Pancreas (tissue), 10 donors: ENCODE data around the gene DOCK1. TPM values are rescaled to one million over a fixed set of nuclear protein-coding genes. Genes with fewer than 3 reads are reported as not detected.

Source experiments
- ATAC-seq, 4 donors: fragments of 200-7000 bp; cut with Tn5 transposase; one replicate each; pipeline versions ENCODE4 v1.8.0 to v1.9.1; 2020; ENCODE audit warnings: mild to moderate bottlenecking in 4 of 4, moderate library complexity in 4 of 4
- DNase-seq, 6 donors: peaks; one replicate each; pipeline ENCODE4 v3.0.0-alpha.2; 2020
- FAIRE-seq: peaks from 2 replicates; lab custom pipeline; 2012; peaks lifted over from hg19 to GRCh38; lab: Jason Lieb, UNC
- H3K27ac ChIP-seq, 4 donors: fragments of 200-600 bp; sonication (generic); 1 replicate in 3 of 4; 2 replicates in 1 of 4; pipeline versions ENCODE4 v1.5.0 to v1.8.0; 2020
- H3K27me3 ChIP-seq, 4 donors: fragments of 200-600 bp; one replicate each; pipeline ENCODE4 v1.8.0; 2021
- H3K36me3 ChIP-seq, 3 donors: fragments of 200-600 bp; sonication (generic) in 1 of 3; one replicate each; pipeline versions ENCODE4 v1.5.0 to v1.8.0; 2020 to 2021
- H3K4me1 ChIP-seq, 3 donors: fragments of 200-600 bp; one replicate each; pipeline ENCODE4 v1.8.0; 2021
- H3K4me3 ChIP-seq, 4 donors: fragments of 200-600 bp; sonication (generic) in 2 of 4; one replicate each; pipeline versions ENCODE4 v1.5.0 to v1.8.0; 2020 to 2021
- H3K9me3 ChIP-seq, 4 donors: fragments of 200-600 bp; one replicate each; pipeline ENCODE4 v1.8.0; 2021
- WGBS, 2 donors: extraction: QIAGEN DNeasy Blood & Tissue Kit; methylation state at CpG; one replicate each; pipeline ENCODE4 v1.1.7; 2013; 5-methylcytosine and 5-hydroxymethylcytosine counted together
- intact Hi-C, 3 donors: fragments of 100-400 bp; cut with DNase I; formaldehyde crosslinking; loops; one replicate each; pipeline versions ENCODE4 v1.11.1 to v1.14.2; 2022
- polyA plus RNA-seq, 2 donors: library from polyadenylated mRNA; stranded (reverse); fragments of 200-250 nt; gene quantifications; one replicate each; pipeline ENCODE4 v1.2.3, GENCODE V29; 2013
- total RNA-seq, 6 donors: library from RNA; stranded (reverse); fragmentation: NEBNext Ultra II Directional in 4 of 6; extraction: Animal tissue kit (Norgen Biotek cat#: 25700) in 4 of 6; gene quantifications; one replicate each; pipeline versions ENCODE4 v1.2.1 to v1.2.4, GENCODE V29; 2021 to 2023
- TF ChIP-seq, protein P1 (sequence below), 4 donors: fragments of 200-600 bp; sonication (generic) in 3 of 4; IDR thresholded peaks; one replicate each; pipeline versions ENCODE4 v1.5.0 to v1.8.0; 2021; ENCODE audit warnings: antibody characterized with exemption in 4 of 4
- donor health status: healthy with polysubstance abuse.
- donor health status: DM: no; HTN: no; CAD: no; lungs with moderate emphysema.
- donor health status: DM: no; HTN: no; CAD: no.
- donor health status: control.
- donor health status: control.
- donor health status: Bipolar disorder and iron deficiency.
- donor health status: DM: yes; HTN: yes; CAD: no.
- donor health status: DM: no; HTN: no; CAD: no.
- donor health status: DM: no; HTN: no; CAD: no.
- donor health status: DM: yes; HTN: yes; CAD: no.

The DOCK1 gene
- total and polyA plus RNA-seq, 8 donors: 12.1 to 38.6 (median 24.2) TPM

DNA sequence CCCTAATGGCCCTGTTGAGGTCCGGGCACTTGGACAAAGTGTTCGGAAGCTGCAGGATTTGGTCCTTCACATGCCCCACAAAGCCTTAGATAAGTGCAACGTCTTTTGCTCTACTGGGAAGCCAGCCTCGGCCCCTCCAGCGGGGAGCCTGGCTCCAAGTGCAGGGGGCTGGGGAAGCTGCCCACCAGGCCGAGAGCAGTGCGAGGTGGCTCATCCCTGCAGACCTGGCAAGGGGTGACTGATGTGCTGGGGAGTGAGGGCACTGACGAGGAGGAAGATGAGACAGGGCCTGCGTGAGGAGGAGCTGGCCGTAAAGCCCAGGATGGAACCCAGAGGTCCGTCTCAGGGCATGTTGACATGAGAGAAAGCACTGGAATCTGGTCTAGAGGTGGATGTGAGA is 508.1 kb downstream of the DOCK1 start:
- no peaks in the 10 kb centered on the region for H3K9me3 ChIP-seq
- TF ChIP-seq, protein P1, sequence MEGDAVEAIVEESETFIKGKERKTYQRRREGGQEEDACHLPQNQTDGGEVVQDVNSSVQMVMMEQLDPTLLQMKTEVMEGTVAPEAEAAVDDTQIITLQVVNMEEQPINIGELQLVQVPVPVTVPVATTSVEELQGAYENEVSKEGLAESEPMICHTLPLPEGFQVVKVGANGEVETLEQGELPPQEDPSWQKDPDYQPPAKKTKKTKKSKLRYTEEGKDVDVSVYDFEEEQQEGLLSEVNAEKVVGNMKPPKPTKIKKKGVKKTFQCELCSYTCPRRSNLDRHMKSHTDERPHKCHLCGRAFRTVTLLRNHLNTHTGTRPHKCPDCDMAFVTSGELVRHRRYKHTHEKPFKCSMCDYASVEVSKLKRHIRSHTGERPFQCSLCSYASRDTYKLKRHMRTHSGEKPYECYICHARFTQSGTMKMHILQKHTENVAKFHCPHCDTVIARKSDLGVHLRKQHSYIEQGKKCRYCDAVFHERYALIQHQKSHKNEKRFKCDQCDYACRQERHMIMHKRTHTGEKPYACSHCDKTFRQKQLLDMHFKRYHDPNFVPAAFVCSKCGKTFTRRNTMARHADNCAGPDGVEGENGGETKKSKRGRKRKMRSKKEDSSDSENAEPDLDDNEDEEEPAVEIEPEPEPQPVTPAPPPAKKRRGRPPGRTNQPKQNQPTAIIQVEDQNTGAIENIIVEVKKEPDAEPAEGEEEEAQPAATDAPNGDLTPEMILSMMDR (IDR thresholded peaks at IDR 0.05): no peak
- H3K27me3 ChIP-seq: no peaks in the 10 kb centered on the region
- H3K4me3 ChIP-seq: no peak overlapping the region
- H3K27ac ChIP-seq: no peak overlapping the region
- no peak for FAIRE-seq
- 94 to 97% methylated on average over 11 of the region's 11 CpGs for WGBS, 2 donors
- intact Hi-C loops: no loop called here
- DNase-seq: no peak
- no peak for ATAC-seq
- H3K4me1 ChIP-seq: no peaks in the 10 kb centered on the region
- H3K36me3 ChIP-seq: no peaks in the 10 kb centered on the region

DNA sequence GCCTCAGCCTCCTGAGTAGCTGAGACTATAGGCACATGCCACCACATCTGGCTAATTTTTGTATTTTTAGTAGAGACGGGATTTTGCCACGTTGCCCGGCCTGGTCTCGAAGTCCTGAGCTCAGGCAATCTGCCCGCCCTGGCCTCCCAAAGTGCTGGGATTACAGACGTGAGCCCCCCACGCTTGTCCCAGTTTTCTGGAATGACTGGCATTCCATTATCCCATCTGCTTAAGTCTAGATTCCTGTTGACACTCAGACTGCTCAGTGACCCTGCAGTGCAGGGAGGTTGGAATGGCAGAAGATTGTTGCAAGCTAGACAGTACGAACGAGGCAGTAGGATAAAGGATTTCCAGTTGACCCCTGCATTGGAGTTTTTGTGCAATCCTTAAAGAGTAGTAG is 508.8 kb downstream of the DOCK1 start:
- Histone ChIP-seq H3K9me3 (no peaks in the 10 kb centered on the region), H3K36me3 (no peaks in the 10 kb centered on the region), H3K27me3 (no peaks in the 10 kb centered on the region), H3K27ac (no peak overlapping the region), H3K4me1 (no peaks in the 10 kb centered on the region), H3K4me3 (no peak overlapping the region)
- intact Hi-C loops: no loop called here
- no peak for FAIRE-seq
- WGBS, 2 donors: 93 to 94% methylated on average over 9 of the region's 9 CpGs
- ATAC-seq: no peak
- no peak for DNase-seq
- TF ChIP-seq, protein P1 (IDR thresholded peaks at IDR 0.05): no peak

DNA sequence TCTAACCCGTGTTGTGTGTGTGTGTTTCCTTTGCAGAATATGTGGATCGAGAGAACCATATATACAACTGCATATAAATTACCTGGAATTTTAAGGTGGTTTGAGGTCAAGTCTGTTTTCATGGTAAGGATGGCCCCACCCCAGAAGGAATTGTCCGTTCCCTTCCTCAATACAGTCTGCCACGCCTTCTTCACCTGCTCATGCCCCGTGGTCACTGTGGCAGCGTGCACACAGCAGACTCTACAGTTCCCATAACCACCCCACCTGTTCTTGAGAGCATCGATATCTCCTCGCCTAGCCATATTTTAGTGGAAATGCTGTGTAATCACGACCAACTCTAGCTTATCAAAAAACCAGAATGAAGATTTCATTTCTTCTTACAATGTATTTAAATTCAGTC is 509.9 kb downstream of the DOCK1 start:
- no peak for FAIRE-seq
- intact Hi-C loops: no loop called here
- Histone ChIP-seq H3K4me3 (no peak overlapping the region), H3K27ac (no peak overlapping the region), H3K9me3 (no peaks in the 10 kb centered on the region), H3K27me3 (no peaks in the 10 kb centered on the region), H3K4me1 (no peaks in the 10 kb centered on the region), H3K36me3 (peaks cover 0 to 3% (median 0%) of the 10 kb centered on the region in 3 donors)
- ATAC-seq: no peak
- TF ChIP-seq, protein P1 (IDR thresholded peaks at IDR 0.05): no peak
- no peak for DNase-seq
- WGBS, 2 donors: 88 to 89% methylated on average over 9 of the region's 9 CpGs

DNA sequence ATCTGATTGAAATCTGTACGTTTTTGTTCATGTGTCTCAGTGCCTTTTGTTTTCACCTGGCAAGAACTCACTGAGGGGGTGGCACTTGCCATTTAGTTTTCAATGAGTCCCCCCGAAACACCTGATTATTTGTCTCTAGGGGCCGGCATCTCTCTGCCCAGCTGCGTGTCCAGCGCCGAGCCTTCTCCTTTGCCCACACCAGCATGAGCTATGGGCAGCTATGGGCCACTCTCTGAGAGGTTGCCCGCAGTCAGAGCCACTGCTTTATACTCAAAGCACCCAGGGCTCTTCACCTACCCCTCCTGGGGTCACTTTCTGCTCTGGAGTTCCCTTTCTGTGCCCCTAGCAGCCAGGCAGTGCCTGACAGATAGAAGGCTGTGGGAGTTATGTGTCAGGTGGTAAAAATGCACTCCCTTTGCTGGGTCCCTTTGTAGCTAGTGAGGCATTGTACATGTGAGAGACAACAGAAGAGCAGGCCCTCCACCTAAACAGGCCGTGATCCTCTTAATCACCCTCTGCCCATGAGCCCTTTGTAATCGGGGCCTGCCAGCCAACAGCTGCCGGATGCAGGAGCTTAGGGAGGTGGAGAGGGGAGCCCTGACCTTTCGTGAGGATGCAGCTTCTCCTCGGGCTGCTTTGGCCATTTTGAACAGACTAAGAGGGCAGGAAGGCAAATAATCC is 510.8 kb downstream of the DOCK1 start:
- Histone ChIP-seq H3K36me3 (peaks cover 0 to 3% (median 0%) of the 10 kb centered on the region in 3 donors), H3K9me3 (no peaks in the 10 kb centered on the region), H3K4me3 (no peak overlapping the region), H3K27me3 (no peaks in the 10 kb centered on the region), H3K27ac (no peak overlapping the region), H3K4me1 (no peaks in the 10 kb centered on the region)
- ATAC-seq (no peak), DNase-seq (no peak), FAIRE-seq (no peak)
- 89 to 91% methylated on average over 12 of the region's 12 CpGs for WGBS, 2 donors
- intact Hi-C loops: no loop called here
- TF ChIP-seq, protein P1 (IDR thresholded peaks at IDR 0.05): no peak

DNA sequence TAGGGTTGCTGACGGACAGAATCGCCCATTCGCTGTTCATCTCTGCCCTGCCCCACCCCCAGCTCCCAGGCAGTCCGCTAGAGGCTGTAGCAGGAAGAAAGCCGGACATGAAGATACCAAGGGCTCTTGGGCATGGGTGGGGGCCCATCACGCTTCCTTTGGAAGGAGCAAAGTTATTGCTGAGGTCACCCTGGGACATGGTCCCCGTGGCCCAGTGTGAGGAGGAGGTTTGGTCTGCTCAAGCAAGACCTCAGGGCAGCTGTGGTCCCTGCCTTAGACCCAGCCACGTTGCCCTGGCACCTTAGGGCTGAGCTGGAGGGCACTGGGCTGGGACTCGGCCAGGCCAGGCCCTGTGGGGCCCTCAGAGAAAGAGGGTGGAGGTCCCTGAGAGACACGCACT is 511.8 kb downstream of the DOCK1 start:
- Histone ChIP-seq H3K4me1 (no peaks in the 10 kb centered on the region), H3K27ac (no peak overlapping the region), H3K36me3 (peaks cover 0 to 3% (median 0%) of the 10 kb centered on the region in 3 donors), H3K9me3 (no peaks in the 10 kb centered on the region), H3K27me3 (no peaks in the 10 kb centered on the region), H3K4me3 (no peak overlapping the region)
- FAIRE-seq: no peak
- ATAC-seq: no peak
- 82 to 90% methylated on average over 9 to 10 of the region's 10 CpGs for WGBS, 2 donors
- intact Hi-C loops: no loop called here
- no peak for DNase-seq
- TF ChIP-seq, protein P1 (IDR thresholded peaks at IDR 0.05): no peak
